Measurements from ENCODE around the gene AMOTL1. TPM values are rescaled to one million over a fixed set of nuclear protein-coding genes. Genes with fewer than 3 reads are reported as not detected.

AMOTL1 gene
- polyA plus RNA-seq, 2 donors = 11.3 to 15.4 TPM

DNA sequence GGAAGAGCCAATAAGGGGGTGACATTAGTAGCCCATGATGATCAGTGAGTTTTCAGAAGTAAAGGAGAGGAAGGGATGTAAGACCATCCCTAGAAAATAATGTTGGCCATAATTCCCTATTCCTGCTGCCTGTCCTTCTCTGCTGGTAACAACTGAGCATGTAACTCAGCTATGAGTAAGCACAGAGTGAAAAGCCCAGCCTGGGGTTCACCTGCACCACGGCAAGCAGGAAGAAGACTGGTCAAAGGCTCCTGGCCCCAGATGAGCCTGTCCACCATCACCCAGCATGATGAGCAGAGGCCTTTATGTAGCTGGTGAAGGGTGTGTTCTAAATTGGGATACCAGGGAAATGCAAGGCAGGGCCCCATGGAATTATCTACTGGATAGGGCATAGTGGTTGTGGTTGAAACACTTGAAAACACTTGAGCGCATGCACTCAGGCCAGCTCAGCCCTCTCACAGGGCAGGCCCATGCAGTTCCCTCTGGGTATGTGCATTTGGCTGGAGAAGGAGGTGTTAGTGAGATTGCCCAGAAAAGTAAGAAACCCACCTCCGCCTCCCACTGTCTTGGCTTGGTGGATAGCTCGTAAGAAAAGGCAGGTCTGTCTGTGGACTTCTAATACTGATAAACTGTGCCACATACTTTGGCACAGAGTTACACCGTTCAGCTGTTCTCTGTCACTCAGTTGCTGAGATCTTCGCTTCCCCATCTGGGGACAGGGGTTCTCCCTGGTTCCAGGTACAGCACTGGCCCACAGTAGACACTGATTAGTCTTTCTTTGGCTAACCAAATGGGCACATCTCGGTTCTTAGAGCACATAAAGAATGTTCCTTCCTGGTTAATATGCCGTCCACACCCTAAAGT lies 86.8 kb downstream of the AMOTL1 start:
- H3K27ac ChIP-seq (ENCODE audit: low read depth in 2 of 2, low read length in 1 of 2) = no peak overlapping the region
- no peaks in the 10 kb centered on the region for H3K9me3 ChIP-seq (ENCODE audit: control insufficient read depth in 2 of 2, insufficient read depth in 1 of 2, low read depth in 1 of 2, low read length in 1 of 2)
- H3K4me3 ChIP-seq (ENCODE audit: low read depth in 1 of 2, low read length in 2 of 2) = no peak overlapping the region
- H3K27me3 ChIP-seq (ENCODE audit: control insufficient read depth in 1 of 2, insufficient read depth in 2 of 2, low read length in 2 of 2) = no peaks in the 10 kb centered on the region
- H3K36me3 ChIP-seq (ENCODE audit: control insufficient read depth in 2 of 2, insufficient read depth in 2 of 2, low read length in 1 of 2) = peaks cover 11 to 34% of the 10 kb centered on the region in 2 donors
- 83 to 90% methylated on average over 8 of the region's 8 CpGs for WGBS, 2 donors
- peaks cover 0 to 2% of the 10 kb centered on the region in 2 donors for H3K4me1 ChIP-seq (ENCODE audit: control insufficient read depth in 2 of 2, insufficient read depth in 2 of 2, low read length in 1 of 2)

DNA sequence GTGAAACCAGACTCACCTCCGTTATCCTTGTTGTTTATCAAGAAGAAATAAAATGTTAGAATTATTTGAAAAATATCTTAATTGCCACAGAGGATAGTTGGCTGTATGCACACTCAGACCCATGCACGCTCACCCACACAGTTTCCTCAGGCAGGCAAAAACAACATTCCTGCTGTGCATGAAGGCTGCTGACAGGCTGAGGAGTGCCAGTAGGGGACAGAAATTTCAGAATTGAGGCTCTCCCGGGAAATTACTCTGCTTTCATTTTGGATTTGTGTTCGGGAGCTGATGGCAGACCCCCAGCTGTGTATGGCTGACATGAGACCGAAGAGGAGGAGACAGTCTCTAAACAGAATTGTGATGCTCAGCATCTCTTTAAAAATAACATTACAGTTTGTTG lies 87.5 kb downstream of the AMOTL1 start:
- peaks cover 0 to 2% of the 10 kb centered on the region in 2 donors for H3K4me1 ChIP-seq (ENCODE audit: control insufficient read depth in 2 of 2, insufficient read depth in 2 of 2, low read length in 1 of 2)
- H3K9me3 ChIP-seq (ENCODE audit: control insufficient read depth in 2 of 2, insufficient read depth in 1 of 2, low read depth in 1 of 2, low read length in 1 of 2) = no peaks in the 10 kb centered on the region
- H3K27me3 ChIP-seq (ENCODE audit: control insufficient read depth in 1 of 2, insufficient read depth in 2 of 2, low read length in 2 of 2) = no peaks in the 10 kb centered on the region
- peaks cover 11 to 36% of the 10 kb centered on the region in 2 donors for H3K36me3 ChIP-seq (ENCODE audit: control insufficient read depth in 2 of 2, insufficient read depth in 2 of 2, low read length in 1 of 2)
- H3K27ac ChIP-seq (ENCODE audit: low read depth in 2 of 2, low read length in 1 of 2) = no peak overlapping the region
- WGBS, 2 donors = 83% methylated on average over 5 of the region's 5 CpGs
- H3K4me3 ChIP-seq (ENCODE audit: low read depth in 1 of 2, low read length in 2 of 2) = no peak overlapping the region

DNA sequence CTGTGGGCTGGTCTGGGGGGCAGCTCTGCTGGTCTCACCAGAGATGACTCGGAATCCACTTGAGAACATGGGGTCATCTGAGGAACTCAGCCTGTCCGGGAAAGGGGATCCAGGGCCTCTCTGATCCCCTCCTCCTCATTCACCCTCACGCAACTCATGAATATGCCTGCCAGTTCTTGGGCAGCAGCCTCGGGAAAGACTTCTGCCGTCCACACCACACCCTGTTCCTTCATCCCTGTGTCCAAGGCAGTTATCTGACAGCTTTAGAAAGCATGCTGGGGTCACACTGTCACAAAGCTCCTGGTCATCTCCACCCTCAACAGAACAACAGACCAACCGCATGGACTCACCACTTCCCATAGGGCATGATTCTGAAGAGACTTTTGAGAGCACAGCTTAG lies 88.3 kb downstream of the AMOTL1 start:
- peaks cover 14 to 42% of the 10 kb centered on the region in 2 donors for H3K36me3 ChIP-seq (ENCODE audit: control insufficient read depth in 2 of 2, insufficient read depth in 2 of 2, low read length in 1 of 2)
- H3K4me1 ChIP-seq (ENCODE audit: control insufficient read depth in 2 of 2, insufficient read depth in 2 of 2, low read length in 1 of 2) = peaks cover 0 to 2% of the 10 kb centered on the region in 2 donors
- no peak overlapping the region for H3K4me3 ChIP-seq (ENCODE audit: low read depth in 1 of 2, low read length in 2 of 2)
- H3K27ac ChIP-seq (ENCODE audit: low read depth in 2 of 2, low read length in 1 of 2) = no peak overlapping the region
- no peaks in the 10 kb centered on the region for H3K27me3 ChIP-seq (ENCODE audit: control insufficient read depth in 1 of 2, insufficient read depth in 2 of 2, low read length in 2 of 2)
- WGBS, 2 donors = 78 to 86% methylated on average over 6 of the region's 6 CpGs
- no peaks in the 10 kb centered on the region for H3K9me3 ChIP-seq (ENCODE audit: control insufficient read depth in 2 of 2, insufficient read depth in 1 of 2, low read depth in 1 of 2, low read length in 1 of 2)

DNA sequence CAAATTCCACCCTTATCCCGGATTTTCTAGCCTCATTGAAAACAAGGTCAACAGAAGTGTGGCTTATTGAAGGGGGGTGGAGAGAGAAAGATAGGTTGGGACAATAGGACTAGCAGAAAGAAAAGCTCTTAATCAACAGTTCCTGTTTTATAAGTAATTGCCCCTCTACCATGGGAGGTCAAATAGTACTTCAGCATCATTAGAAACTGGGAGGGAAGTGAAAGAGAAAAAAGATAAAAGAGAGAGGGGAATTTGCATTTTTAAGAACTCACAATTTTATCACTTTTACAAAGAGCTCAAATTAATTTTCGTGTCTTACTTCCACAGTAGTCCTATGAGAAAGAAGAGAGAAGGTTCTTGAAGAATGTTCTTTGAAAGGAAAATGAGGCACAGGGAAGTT lies 89.2 kb downstream of the AMOTL1 start:
- Histone ChIP-seq H3K27ac (ENCODE audit: low read depth in 2 of 2, low read length in 1 of 2) (no peak overlapping the region), H3K36me3 (ENCODE audit: control insufficient read depth in 2 of 2, insufficient read depth in 2 of 2, low read length in 1 of 2) (peaks cover 16 to 43% of the 10 kb centered on the region in 2 donors), H3K4me1 (ENCODE audit: control insufficient read depth in 2 of 2, insufficient read depth in 2 of 2, low read length in 1 of 2) (peaks cover 0 to 2% of the 10 kb centered on the region in 2 donors), H3K27me3 (ENCODE audit: control insufficient read depth in 1 of 2, insufficient read depth in 2 of 2, low read length in 2 of 2) (no peaks in the 10 kb centered on the region), H3K4me3 (ENCODE audit: low read depth in 1 of 2, low read length in 2 of 2) (no peak overlapping the region), H3K9me3 (ENCODE audit: control insufficient read depth in 2 of 2, insufficient read depth in 1 of 2, low read depth in 1 of 2, low read length in 1 of 2) (no peaks in the 10 kb centered on the region)
- WGBS, 2 donors = 85 to 87% methylated on average over 2 of the region's 2 CpGs

DNA sequence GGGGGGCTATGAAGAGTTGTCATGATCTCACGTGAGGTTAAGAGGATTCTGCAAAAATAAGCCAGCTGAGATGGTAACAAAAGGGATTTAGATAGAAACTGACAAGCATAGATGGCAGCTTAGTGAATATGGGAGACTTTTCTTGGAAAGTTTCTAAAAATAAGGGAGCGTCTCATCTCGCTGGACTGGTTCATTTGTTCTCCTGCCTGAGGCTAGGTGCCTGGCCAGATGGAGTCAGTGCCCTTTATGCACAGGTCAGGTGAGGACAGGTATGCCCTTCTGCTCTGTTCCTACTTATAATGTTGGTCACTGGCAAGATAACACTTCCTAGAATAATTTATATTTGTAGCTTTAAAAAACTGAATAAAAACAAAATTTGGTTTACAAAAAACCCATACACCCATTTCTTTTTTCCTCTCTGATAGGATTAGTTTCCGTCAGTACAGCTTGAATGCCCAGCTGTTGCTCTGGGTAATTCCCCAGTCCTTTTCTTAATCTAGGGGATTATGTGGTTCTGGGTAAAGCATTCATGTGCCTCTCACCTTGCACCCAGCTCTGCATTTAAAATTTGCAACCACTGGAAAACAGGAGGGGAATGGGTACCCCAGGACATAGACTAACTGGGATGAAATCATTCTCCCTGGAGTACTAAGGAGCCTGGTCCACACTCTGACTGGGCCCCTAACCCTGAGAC lies 90.0 kb downstream of the AMOTL1 start:
- H3K27ac ChIP-seq (ENCODE audit: low read depth in 2 of 2, low read length in 1 of 2) = no peak overlapping the region
- peaks cover 16 to 43% of the 10 kb centered on the region in 2 donors for H3K36me3 ChIP-seq (ENCODE audit: control insufficient read depth in 2 of 2, insufficient read depth in 2 of 2, low read length in 1 of 2)
- H3K4me1 ChIP-seq (ENCODE audit: control insufficient read depth in 2 of 2, insufficient read depth in 2 of 2, low read length in 1 of 2) = peaks cover 0 to 2% of the 10 kb centered on the region in 2 donors
- no peaks in the 10 kb centered on the region for H3K9me3 ChIP-seq (ENCODE audit: control insufficient read depth in 2 of 2, insufficient read depth in 1 of 2, low read depth in 1 of 2, low read length in 1 of 2)
- no peaks in the 10 kb centered on the region for H3K27me3 ChIP-seq (ENCODE audit: control insufficient read depth in 1 of 2, insufficient read depth in 2 of 2, low read length in 2 of 2)
- no peak overlapping the region for H3K4me3 ChIP-seq (ENCODE audit: low read depth in 1 of 2, low read length in 2 of 2)
- WGBS, 2 donors = 46 to 68% methylated on average over 4 of the region's 4 CpGs

DNA sequence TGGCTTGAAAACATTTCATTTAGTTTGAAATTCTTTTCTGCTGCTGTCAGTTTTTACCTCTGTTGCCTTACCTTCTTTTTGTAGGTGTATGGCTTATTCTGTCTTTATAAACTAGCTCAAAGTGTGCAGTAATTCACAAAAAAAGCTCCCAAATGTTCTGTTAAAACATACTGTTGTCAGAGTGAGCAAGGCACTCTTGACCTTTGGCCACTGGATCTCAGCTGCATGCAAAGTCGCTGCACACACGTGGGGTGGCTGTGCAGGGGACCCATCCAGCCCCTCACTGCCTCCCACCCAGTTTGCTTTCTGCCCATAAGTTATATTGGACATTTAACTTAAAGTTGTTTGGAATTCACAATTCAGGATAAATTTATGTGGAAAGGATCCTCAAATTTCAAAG lies 92.2 kb downstream of the AMOTL1 start:
- Histone ChIP-seq H3K4me1 (ENCODE audit: control insufficient read depth in 2 of 2, insufficient read depth in 2 of 2, low read length in 1 of 2) (peaks cover 0 to 2% of the 10 kb centered on the region in 2 donors), H3K36me3 (ENCODE audit: control insufficient read depth in 2 of 2, insufficient read depth in 2 of 2, low read length in 1 of 2) (peaks cover 20 to 34% of the 10 kb centered on the region in 2 donors), H3K27ac (ENCODE audit: low read depth in 2 of 2, low read length in 1 of 2) (no peak overlapping the region), H3K27me3 (ENCODE audit: control insufficient read depth in 1 of 2, insufficient read depth in 2 of 2, low read length in 2 of 2) (no peaks in the 10 kb centered on the region), H3K4me3 (ENCODE audit: low read depth in 1 of 2, low read length in 2 of 2) (no peak overlapping the region), H3K9me3 (ENCODE audit: control insufficient read depth in 2 of 2, insufficient read depth in 1 of 2, low read depth in 1 of 2, low read length in 1 of 2) (no peaks in the 10 kb centered on the region)
- 75 to 82% methylated on average over 2 of the region's 2 CpGs for WGBS, 2 donors

DNA sequence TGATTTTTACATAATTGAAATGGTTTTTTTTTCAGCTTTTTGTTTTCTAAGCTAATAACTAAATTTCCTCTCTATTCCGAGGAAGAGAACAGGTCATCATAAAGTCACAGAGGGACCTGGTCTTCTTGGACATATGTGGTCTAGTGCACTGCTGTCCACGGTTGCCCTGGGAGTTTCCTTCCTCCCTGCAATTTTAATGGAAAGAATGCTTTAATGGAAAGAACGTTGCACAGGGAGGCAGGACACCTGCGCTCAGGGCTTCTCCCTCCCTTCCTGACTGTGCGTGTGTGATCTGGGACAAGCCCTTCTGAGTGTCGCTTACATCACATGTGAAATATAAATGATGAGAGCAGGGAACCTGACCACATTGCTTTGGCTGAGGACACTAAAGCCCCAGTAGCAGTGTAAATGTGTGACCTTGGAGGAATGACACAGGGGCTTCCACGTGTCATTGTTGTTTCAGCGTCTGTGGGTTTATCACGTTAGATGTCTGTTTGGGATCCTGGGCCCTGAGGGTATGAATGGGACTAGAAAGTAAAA lies 93.2 kb downstream of the AMOTL1 start:
- Histone ChIP-seq H3K27me3 (ENCODE audit: control insufficient read depth in 1 of 2, insufficient read depth in 2 of 2, low read length in 2 of 2) (no peaks in the 10 kb centered on the region), H3K9me3 (ENCODE audit: control insufficient read depth in 2 of 2, insufficient read depth in 1 of 2, low read depth in 1 of 2, low read length in 1 of 2) (no peaks in the 10 kb centered on the region), H3K27ac (ENCODE audit: low read depth in 2 of 2, low read length in 1 of 2) (no peak overlapping the region), H3K4me1 (ENCODE audit: control insufficient read depth in 2 of 2, insufficient read depth in 2 of 2, low read length in 1 of 2) (peaks cover 0 to 2% of the 10 kb centered on the region in 2 donors), H3K36me3 (ENCODE audit: control insufficient read depth in 2 of 2, insufficient read depth in 2 of 2, low read length in 1 of 2) (peaks cover 14 to 30% of the 10 kb centered on the region in 2 donors), H3K4me3 (ENCODE audit: low read depth in 1 of 2, low read length in 2 of 2) (no peak overlapping the region)
- WGBS, 2 donors = 76 to 78% methylated on average over 9 of the region's 9 CpGs

DNA sequence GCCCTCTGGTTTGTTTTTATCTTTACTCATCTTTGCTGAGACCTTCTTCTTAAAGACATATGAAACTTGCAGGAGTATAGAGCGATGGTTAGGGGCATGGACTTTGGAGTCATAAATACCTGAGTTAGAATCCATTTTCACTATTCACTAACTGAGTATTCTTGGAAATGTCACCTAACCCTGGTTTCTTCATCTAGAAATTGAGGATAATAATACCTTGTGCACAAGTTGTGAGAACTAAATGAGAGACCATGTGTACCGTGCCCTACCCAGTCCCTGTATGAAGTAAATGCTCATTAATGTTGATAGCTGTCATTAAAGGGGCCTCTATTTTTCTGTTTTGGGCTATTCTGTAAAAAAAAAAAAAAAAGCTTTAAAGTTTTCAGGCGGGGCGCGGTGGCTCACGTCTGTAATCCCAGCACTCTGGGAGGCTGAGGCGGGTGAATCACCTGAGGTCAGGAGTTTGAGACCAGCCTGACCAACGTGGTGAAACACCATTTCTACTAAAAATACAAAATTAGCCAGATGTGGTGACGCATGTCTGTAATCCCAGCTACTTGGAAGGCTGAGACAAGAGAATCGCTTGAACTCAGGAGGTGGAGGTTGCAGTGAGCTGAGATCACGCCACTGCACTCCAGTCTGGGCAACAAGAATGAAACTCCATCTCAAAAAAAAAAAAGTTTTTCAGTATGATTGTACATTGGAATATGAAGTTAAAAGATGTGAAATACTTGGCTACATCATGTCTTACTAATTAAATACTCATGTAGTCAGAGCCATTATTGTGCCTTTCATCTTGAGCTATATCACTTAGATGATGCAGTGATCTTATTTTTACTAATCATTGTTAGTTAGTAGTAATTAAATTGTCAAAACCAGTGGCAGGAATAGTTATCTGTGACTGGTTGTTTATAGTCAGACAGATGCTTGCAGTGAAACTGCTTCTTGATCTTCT lies 95.0 kb downstream of the AMOTL1 start:
- peaks cover 20 to 38% of the 10 kb centered on the region in 2 donors for H3K36me3 ChIP-seq (ENCODE audit: control insufficient read depth in 2 of 2, insufficient read depth in 2 of 2, low read length in 1 of 2)
- H3K27ac ChIP-seq (ENCODE audit: low read depth in 2 of 2, low read length in 1 of 2) = no peak overlapping the region
- H3K27me3 ChIP-seq (ENCODE audit: control insufficient read depth in 1 of 2, insufficient read depth in 2 of 2, low read length in 2 of 2) = no peaks in the 10 kb centered on the region
- H3K4me3 ChIP-seq (ENCODE audit: low read depth in 1 of 2, low read length in 2 of 2) = no peak overlapping the region
- H3K9me3 ChIP-seq (ENCODE audit: control insufficient read depth in 2 of 2, insufficient read depth in 1 of 2, low read depth in 1 of 2, low read length in 1 of 2) = no peaks in the 10 kb centered on the region
- 83 to 84% methylated on average over 11 of the region's 11 CpGs for WGBS, 2 donors
- H3K4me1 ChIP-seq (ENCODE audit: control insufficient read depth in 2 of 2, insufficient read depth in 2 of 2, low read length in 1 of 2) = no peaks in the 10 kb centered on the region

DNA sequence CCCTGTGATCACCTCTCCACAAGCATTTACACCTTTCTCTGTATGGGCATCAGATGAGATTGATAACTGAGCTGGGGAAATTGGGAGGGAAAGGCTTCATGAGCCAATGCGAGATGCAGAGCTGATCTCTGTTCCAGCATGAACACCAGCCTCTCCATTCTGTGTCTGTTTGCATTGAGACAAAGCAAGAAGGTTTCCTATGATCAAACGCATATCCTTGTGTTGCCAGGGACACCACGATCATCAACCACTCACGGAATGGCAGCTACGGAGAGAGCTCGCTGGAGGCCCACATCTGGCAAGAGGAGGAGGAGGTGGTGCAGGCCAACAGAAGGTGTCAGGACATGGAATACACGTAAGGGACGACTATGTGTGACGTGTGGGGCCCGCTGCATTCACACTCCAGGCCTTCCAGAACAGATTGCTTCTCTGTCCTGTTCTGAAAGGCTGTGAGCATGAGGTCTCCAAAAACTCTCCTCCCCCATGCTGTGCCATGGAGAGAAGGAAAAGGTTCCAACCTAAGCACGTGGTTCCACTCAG lies 96.4 kb downstream of the AMOTL1 start:
- peaks cover 22 to 45% of the 10 kb centered on the region in 2 donors for H3K36me3 ChIP-seq (ENCODE audit: control insufficient read depth in 2 of 2, insufficient read depth in 2 of 2, low read length in 1 of 2)
- no peaks in the 10 kb centered on the region for H3K4me1 ChIP-seq (ENCODE audit: control insufficient read depth in 2 of 2, insufficient read depth in 2 of 2, low read length in 1 of 2)
- no peaks in the 10 kb centered on the region for H3K9me3 ChIP-seq (ENCODE audit: control insufficient read depth in 2 of 2, insufficient read depth in 1 of 2, low read depth in 1 of 2, low read length in 1 of 2)
- no peak overlapping the region for H3K27ac ChIP-seq (ENCODE audit: low read depth in 2 of 2, low read length in 1 of 2)
- H3K27me3 ChIP-seq (ENCODE audit: control insufficient read depth in 1 of 2, insufficient read depth in 2 of 2, low read length in 2 of 2) = no peaks in the 10 kb centered on the region
- 86 to 87% methylated on average over 11 of the region's 11 CpGs for WGBS, 2 donors
- no peak overlapping the region for H3K4me3 ChIP-seq (ENCODE audit: low read depth in 1 of 2, low read length in 2 of 2)
